ENCODE measurements around the gene WWC2. TPM values are rescaled to one million over a fixed set of nuclear protein-coding genes. Genes with fewer than 3 reads are reported as not detected.

WWC2 gene
- total and polyA plus RNA-seq, 10 donors = 1.4 to 32.0 (median 19.3) TPM

DNA sequence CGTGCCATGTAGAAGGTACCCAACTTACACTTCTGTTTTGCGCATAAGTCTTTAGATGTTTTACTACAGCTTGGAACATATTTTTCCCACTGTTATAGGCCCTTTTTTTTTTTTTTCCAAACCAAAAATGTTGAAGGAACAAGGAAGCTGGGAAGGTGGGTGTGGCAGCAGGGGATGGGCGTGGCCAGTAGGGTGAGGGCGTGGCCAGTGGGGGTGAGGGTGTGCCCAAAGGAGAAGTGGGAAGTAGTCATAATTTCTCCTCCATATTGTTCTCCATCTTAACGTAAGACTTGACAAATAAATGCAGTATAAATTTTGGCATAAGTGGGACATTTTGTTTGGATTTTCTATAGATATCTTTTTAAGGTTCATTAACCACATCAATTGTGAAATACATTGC is 190.6 kb downstream of the WWC2 start:
- intact Hi-C loops (cut with DNase I; ENCODE audit: low total_unique reads) = no loop called here
- Histone ChIP-seq H3K36me3 (peaks cover 0 to 39% (median 7%) of the 10 kb centered on the region in 6 donors), H3K27ac (no peak overlapping the region), H3K4me1 (peaks cover 0 to 13% (median 0%) of the 10 kb centered on the region in 6 donors), H3K27me3 (replicated peaks in 1 of 7) (no peaks in the 10 kb centered on the region), H3K9me3 (no peaks in the 10 kb centered on the region), H3K4me3 (no peak overlapping the region)
- WGBS, 5 donors = 77 to 90% (median 90%) methylated on average over 5 of the region's 5 CpGs
- TF ChIP-seq, protein P1, sequence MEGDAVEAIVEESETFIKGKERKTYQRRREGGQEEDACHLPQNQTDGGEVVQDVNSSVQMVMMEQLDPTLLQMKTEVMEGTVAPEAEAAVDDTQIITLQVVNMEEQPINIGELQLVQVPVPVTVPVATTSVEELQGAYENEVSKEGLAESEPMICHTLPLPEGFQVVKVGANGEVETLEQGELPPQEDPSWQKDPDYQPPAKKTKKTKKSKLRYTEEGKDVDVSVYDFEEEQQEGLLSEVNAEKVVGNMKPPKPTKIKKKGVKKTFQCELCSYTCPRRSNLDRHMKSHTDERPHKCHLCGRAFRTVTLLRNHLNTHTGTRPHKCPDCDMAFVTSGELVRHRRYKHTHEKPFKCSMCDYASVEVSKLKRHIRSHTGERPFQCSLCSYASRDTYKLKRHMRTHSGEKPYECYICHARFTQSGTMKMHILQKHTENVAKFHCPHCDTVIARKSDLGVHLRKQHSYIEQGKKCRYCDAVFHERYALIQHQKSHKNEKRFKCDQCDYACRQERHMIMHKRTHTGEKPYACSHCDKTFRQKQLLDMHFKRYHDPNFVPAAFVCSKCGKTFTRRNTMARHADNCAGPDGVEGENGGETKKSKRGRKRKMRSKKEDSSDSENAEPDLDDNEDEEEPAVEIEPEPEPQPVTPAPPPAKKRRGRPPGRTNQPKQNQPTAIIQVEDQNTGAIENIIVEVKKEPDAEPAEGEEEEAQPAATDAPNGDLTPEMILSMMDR (IDR thresholded peaks at IDR 0.05 in 8 of 11, conservative IDR thresholded peaks at IDR 0.05 in 3 of 11) = no peak
- no peak for TF ChIP-seq POLR2A (IDR thresholded peaks at IDR 0.05)
- no peak for DNase-seq

DNA sequence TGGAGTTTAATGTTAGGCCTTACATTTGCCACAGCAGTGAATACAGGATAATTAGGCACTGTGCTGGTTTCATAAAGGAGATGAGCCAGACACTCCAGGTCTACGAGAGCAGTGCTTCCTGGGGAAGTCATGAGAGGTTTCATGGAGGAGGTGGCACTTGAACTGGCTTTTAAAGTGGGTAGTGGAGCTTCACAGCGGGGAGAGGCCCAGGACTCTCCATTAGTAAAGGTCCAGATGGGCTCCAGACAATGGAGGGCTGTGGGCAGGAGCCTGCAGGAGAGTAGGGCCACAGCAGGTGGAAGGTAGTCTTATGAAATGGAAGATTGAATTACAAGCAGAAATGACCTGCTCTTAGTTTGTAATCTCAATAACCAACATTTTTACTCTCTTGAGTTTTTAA is 192.0 kb downstream of the WWC2 start:
- peaks cover 0 to 13% (median 0%) of the 10 kb centered on the region in 6 donors for H3K4me1 ChIP-seq
- intact Hi-C loops (cut with DNase I; ENCODE audit: low total_unique reads) = no loop called here
- no peak overlapping the region for H3K4me3 ChIP-seq
- TF ChIP-seq, protein P1 (IDR thresholded peaks at IDR 0.05 in 8 of 11, conservative IDR thresholded peaks at IDR 0.05 in 3 of 11) = no peak
- TF ChIP-seq POLR2AphosphoS5 (IDR thresholded peaks at IDR 0.05) (no peak), POLR2A (IDR thresholded peaks at IDR 0.05) (no peak)
- no peak overlapping the region for H3K27ac ChIP-seq
- no peaks in the 10 kb centered on the region for H3K9me3 ChIP-seq
- 71 to 85% (median 80%) methylated on average over 2 of the region's 2 CpGs for WGBS, 5 donors
- H3K27me3 ChIP-seq (replicated peaks in 1 of 7) = no peaks in the 10 kb centered on the region
- peaks cover 0 to 37% (median 6%) of the 10 kb centered on the region in 6 donors for H3K36me3 ChIP-seq
- DNase-seq = no peak

DNA sequence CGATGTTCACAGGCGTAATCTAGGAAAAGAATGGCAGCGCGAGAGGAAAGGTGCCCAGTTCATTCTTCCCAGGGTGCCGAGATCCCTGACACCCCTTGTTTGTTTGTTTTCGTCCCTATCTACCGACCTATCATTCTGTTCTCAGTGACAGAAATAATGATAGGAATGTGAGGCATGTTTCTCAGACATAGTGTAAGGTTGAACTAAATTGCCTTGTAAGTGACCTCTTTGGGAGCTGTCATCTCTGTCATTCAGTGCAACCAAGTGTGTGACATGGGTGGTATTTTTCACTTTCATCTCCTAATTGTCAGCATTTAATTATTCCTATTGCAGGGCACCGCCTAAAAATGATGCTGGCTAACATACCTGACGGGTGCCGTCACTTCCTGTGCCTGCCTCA is 196.7 kb downstream of the WWC2 start:
- Histone ChIP-seq H3K27ac (no peak overlapping the region), H3K9me3 (no peaks in the 10 kb centered on the region), H3K27me3 (replicated peaks in 1 of 7) (no peaks in the 10 kb centered on the region), H3K4me3 (no peak overlapping the region), H3K4me1 (no peaks in the 10 kb centered on the region), H3K36me3 (peaks cover 0 to 16% (median 0%) of the 10 kb centered on the region in 6 donors)
- intact Hi-C loops (cut with DNase I; ENCODE audit: low total_unique reads) = no loop called here
- no peak for DNase-seq
- TF ChIP-seq, protein P1 (IDR thresholded peaks at IDR 0.05 in 8 of 11, conservative IDR thresholded peaks at IDR 0.05 in 3 of 11) = no peak
- TF ChIP-seq POLR2A (IDR thresholded peaks at IDR 0.05) (no peak), POLR2AphosphoS5 (IDR thresholded peaks at IDR 0.05) (no peak)
- 91 to 94% (median 94%) methylated on average over 10 of the region's 10 CpGs for WGBS, 5 donors

DNA sequence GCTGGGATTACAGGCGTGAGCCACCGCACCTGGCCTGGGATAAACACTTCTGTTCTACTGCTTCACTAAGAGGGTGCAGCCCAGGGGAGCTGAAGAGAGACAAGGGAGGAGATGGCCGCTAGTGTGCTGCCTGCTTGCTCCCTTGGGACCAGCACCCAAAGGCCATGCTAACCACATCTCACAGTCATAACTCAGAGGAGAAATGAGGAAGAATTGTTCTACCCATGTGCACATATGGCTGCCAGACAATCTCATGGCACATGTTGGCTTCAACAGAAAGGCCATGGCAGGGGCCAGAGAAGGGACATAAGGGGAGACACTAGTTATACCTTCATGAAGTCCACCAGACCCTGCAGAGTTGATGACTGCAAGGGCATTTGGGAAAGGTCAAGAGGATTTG is 198.6 kb downstream of the WWC2 start:
- DNase-seq = no peak
- intact Hi-C loops (cut with DNase I; ENCODE audit: low total_unique reads) = no loop called here
- no peaks in the 10 kb centered on the region for H3K27me3 ChIP-seq (replicated peaks in 1 of 7)
- H3K4me1 ChIP-seq = no peaks in the 10 kb centered on the region
- no peak for TF ChIP-seq POLR2A (IDR thresholded peaks at IDR 0.05)
- no peak overlapping the region for H3K27ac ChIP-seq
- H3K4me3 ChIP-seq = no peak overlapping the region
- peaks cover 0 to 16% (median 0%) of the 10 kb centered on the region in 6 donors for H3K36me3 ChIP-seq
- no peaks in the 10 kb centered on the region for H3K9me3 ChIP-seq
- WGBS, 5 donors = 77 to 86% (median 83%) methylated on average over 3 of the region's 3 CpGs

DNA sequence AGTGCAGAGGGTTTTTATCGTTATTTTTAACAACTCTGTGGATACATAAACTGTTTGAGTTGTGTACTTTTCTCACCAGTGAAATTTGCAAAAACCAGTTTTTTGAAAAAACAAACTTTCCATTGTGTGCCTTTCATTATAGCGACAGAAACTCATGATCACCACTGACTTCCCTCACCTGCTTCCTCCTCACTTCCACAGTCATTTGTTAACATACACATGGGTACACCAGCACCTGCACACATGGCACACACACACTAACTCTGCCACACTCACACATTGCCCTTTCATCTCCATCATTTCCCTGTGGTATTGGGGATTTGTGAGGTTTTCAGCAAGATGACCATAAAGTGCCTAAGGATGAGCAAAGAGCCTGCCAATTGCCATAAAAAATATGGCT is 200.4 kb downstream of the WWC2 start:
- H3K4me1 ChIP-seq = no peaks in the 10 kb centered on the region
- intact Hi-C loops (cut with DNase I; ENCODE audit: low total_unique reads) = no loop called here
- DNase-seq = no peak
- WGBS, 5 donors = 39 to 65% (median 57%) methylated on average over 2 of the region's 2 CpGs
- TF ChIP-seq, protein P1 (IDR thresholded peaks at IDR 0.05 in 8 of 11, conservative IDR thresholded peaks at IDR 0.05 in 3 of 11) = no peak
- TF ChIP-seq POLR2AphosphoS5 (IDR thresholded peaks at IDR 0.05) (no peak), POLR2A (IDR thresholded peaks at IDR 0.05) (no peak)
- H3K36me3 ChIP-seq = peaks cover 0 to 16% (median 0%) of the 10 kb centered on the region in 6 donors
- no peak overlapping the region for H3K27ac ChIP-seq
- H3K27me3 ChIP-seq (replicated peaks in 1 of 7) = no peaks in the 10 kb centered on the region
- no peaks in the 10 kb centered on the region for H3K9me3 ChIP-seq
- no peak overlapping the region for H3K4me3 ChIP-seq
